ENCODE data around the gene ZNF688.

The ZNF688 gene

GRCh38 chr16:30585022-30585399 is 13.5 kb upstream of the ZNF688 start:
- DNase-seq = no peak

- DNase-seq = no peak
Observed at GRCh38 chr16:30582611-30583340, 11.3 kb upstream of the ZNF688 start.

- no peak for DNase-seq
Observed at GRCh38 chr16:30581457-30581856, 9.9 kb upstream of the ZNF688 start.

- DNase-seq = no peak
Observed at GRCh38 chr16:30574678-30575077, 3.2 kb upstream of the ZNF688 start.

- DNase-seq = no peak
Observed at GRCh38 chr16:30570636-30571444, 674 bp downstream of the ZNF688 start.

- no peak for DNase-seq
Observed at GRCh38 chr16:30569746-30570635, 1.5 kb downstream of the ZNF688 start.

- no peak for DNase-seq
Observed at GRCh38 chr16:30569281-30569680, 2.2 kb downstream of the ZNF688 start.

GRCh38 chr16:30567991-30568638 is 3.4 kb downstream of the ZNF688 start:
- peak; percentile 88 for DNase-seq

- DNase-seq = peak; percentile 80
Observed at GRCh38 chr16:30567160-30567990, 4.1 kb downstream of the ZNF688 start.

- DNase-seq = no peak
Observed at GRCh38 chr16:30566531-30566930, 5.0 kb downstream of the ZNF688 start.

GRCh38 chr16:30565984-30566383 is 5.5 kb downstream of the ZNF688 start:
- DNase-seq = no peak

- no peak for DNase-seq
Observed at GRCh38 chr16:30565526-30565925, 6.0 kb downstream of the ZNF688 start.

GRCh38 chr16:30562021-30562420 is 9.5 kb downstream of the ZNF688 start:
- DNase-seq = no peak

- DNase-seq = peak; percentile 38
Observed at GRCh38 chr16:30561089-30561816, 10.3 kb downstream of the ZNF688 start.

- DNase-seq = no peak
Observed at GRCh38 chr16:30559690-30560089, 11.8 kb downstream of the ZNF688 start.

- no peak for DNase-seq
Observed at GRCh38 chr16:30558789-30559377, 12.6 kb downstream of the ZNF688 start.

GRCh38 chr16:30557957-30558788 is 13.3 kb downstream of the ZNF688 start, which contains the start of gene ZNF764:
ZNF764 (minus strand) TSS chr16:30558374; CDS start chr16:30558182, 192 bp downstream.
- DNase-seq = peak; percentile 99

GRCh38 chr16:30557707-30557956 is 13.9 kb downstream of the ZNF688 start:
- no peak for DNase-seq

GRCh38 chr16:30556125-30556473 is 15.4 kb downstream of the ZNF688 start:
- no peak for DNase-seq

All from CD4-positive, alpha-beta T cell treated with Interleukin-4 for 4 hours (primary cell).